Heart left ventricle (tissue), 13 donors: ENCODE measurements around the gene NTRK2.

Experiments
- POLR2A ChIP-seq, 2 donors: fragments of 450-650 bp; IDR thresholded peaks; one replicate each; pipeline ENCODE4 v1.6.1; 2017; ENCODE audit warnings: antibody characterized with exemption in 2 of 2, mild to moderate bottlenecking in 2 of 2, moderate library complexity in 2 of 2
- TF ChIP-seq, protein P1 (sequence below), 12 donors: fragments of 200-600 bp; sonication (generic) in 4 of 12; IDR thresholded peaks; one replicate each; pipeline versions ENCODE4 v1.5.0 to v1.8.0; 2018 to 2022; ENCODE audit warnings: antibody characterized with exemption in 12 of 12, mild to moderate bottlenecking in 5 of 12
- donor health status: ischemic (EF 13 %, LVEDD 7.1; RV severe dilation, severe dysfunction).
- donor health status: DM: no; HTN: yes; CAD: no.
- donor health status: DM: no; HTN: no; CAD: no.
- donor health status: ischemic (EF 25% LVEDD 6.9; RV normal size, moderate dysfunction).
- donor health status: ischemic (EF 25% LVEDD 5.7; RV mildly dilated, moderate dysfunction).
- donor health status: ischemic (EF 35%, LVEDD 5.7; RV mildly dilated, moderate dysfunction).
- donor health status: nonischemic (EF 11% LVEDD 7.7; RV severe dilation, severe dysfunction).
- donor health status: DM: yes; HTN: yes; CAD: no.
- donor health status: PGD.
- donor health status: ischemic (EF 29% LVEDD 5.4; RV normal size, mild dysfunction).
- donor health status: nonischemic (EF 23%, LVEDD 6.1; RV moderate dilation, normal function).

- TF ChIP-seq, protein P1, sequence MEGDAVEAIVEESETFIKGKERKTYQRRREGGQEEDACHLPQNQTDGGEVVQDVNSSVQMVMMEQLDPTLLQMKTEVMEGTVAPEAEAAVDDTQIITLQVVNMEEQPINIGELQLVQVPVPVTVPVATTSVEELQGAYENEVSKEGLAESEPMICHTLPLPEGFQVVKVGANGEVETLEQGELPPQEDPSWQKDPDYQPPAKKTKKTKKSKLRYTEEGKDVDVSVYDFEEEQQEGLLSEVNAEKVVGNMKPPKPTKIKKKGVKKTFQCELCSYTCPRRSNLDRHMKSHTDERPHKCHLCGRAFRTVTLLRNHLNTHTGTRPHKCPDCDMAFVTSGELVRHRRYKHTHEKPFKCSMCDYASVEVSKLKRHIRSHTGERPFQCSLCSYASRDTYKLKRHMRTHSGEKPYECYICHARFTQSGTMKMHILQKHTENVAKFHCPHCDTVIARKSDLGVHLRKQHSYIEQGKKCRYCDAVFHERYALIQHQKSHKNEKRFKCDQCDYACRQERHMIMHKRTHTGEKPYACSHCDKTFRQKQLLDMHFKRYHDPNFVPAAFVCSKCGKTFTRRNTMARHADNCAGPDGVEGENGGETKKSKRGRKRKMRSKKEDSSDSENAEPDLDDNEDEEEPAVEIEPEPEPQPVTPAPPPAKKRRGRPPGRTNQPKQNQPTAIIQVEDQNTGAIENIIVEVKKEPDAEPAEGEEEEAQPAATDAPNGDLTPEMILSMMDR (IDR thresholded peaks at IDR 0.05) = no peak
- no peak for TF ChIP-seq POLR2A (IDR thresholded peaks at IDR 0.05)
These were observed 68.8 kb downstream of the NTRK2 start for GRCh38 chr9:84738353-84738752.
